HG02943 (cell line): ENCODE measurements around the gene ING4.

Experiments
- ATAC-seq: cut with Tn5 transposase; IDR thresholded peaks from one replicate; pipeline ENCODE4 v1.9.1; 2021; ENCODE audit warnings: mild to moderate bottlenecking, low read depth, moderate library complexity; ENCODE audit not compliant: unreplicated experiment

ING4 gene

DNA sequence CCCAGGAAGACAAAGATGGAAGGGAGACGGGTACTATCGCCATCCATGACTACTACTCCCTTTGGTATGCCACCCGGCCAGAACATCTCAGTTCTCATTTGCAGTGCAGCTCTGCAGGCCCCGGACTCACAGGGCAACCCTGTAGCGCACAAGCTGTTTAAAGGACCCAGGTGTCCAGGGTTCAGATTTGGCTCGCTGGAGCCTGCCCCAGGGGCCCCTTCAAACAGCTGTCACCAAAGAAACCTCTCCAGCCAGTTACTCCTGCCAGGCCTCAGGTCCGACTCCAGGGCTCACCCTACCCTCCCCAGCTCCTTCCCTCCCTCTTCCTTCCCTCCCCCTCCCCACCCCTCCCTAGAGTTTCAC lies 50.3 kb downstream of the ING4 start:
- ATAC-seq: no peak

DNA sequence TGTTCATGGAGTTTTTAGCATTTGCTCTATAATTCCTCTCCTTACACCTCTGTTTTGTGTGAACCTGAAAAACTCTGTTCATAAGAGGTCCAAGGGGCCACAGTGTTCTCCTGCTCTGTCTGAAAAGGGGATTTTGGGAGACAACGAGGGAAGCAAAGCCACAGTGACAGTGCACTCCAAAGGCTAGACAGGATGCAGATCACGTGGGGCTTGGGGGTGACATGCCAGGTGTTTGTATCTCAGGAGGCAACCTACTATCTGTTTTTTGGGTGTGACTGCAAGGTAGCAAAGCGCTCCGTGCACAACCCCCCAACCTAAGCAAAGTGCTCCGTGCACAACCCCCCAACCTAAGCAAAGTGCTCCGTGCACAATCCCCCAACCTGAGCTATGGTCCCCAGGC lies 50.7 kb downstream of the ING4 start:
- ATAC-seq: no peak

DNA sequence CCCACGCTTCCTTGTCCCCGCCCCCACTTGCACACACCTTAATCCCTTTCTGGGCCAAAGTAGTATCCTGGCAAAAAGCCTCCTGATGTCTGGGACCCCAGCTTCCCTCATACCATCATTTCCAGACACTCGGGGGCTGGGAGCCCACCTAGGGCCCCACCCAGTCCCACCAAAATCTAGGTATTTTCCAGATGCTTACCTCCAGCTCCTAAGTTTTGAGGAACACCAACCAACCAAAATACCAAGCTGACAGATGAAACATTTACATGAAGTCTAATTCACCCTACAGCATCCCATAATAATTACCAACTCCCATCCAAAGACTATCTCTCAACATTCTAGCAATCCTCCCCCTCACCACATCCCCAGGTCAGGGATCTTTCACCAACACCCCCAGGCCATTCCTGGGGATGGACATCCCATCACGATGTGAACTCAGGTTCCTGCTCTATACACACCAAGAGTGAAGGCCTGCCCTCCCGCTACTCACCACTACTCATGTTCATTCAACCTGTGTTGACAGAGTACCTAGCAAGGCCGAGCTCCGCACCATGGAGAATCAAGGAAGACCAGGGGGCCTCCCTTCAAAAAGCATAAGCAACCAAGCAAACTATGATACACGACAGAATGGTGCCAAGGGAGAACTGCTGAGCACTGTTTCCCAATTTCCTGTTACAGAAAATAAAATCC lies 54.2 kb downstream of the ING4 start:
- ATAC-seq: no peak

DNA sequence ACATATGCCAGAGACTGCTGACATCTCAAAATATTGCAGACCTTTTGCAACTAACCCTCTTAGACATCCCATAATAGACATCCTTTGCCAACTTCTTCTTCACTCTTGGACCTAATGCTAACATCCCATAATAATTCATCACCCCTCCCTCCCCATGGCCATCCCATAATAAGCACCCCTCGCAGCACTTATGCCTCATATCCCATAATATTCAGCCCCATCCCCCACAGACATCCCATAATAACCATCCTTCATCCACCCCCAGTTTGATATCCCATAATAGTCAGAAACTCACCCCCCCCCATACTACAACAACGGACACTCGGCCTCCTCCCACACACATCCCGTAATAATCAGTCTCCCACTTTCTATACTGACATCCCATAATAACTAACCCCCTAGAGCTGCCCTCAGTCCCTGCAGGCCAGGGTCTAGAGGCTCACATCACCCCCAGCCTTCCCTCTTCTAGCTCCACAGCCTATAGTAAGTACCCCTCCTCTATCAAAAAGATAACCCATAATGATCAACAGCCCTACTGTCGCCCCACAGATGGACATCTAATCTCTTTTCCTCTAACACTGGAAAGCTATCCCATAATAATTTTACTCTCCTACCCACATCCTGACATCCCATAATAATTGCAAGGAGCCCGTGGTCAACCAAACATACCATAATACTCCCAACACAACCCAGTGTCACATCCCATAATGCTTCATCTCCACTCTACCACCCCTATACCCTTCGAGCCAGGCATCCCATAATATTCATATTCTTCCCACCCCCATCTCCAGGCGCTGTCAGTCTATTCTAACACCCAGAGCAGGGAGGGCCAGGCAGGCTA lies 54.9 kb downstream of the ING4 start:
- ATAC-seq: no peak

DNA sequence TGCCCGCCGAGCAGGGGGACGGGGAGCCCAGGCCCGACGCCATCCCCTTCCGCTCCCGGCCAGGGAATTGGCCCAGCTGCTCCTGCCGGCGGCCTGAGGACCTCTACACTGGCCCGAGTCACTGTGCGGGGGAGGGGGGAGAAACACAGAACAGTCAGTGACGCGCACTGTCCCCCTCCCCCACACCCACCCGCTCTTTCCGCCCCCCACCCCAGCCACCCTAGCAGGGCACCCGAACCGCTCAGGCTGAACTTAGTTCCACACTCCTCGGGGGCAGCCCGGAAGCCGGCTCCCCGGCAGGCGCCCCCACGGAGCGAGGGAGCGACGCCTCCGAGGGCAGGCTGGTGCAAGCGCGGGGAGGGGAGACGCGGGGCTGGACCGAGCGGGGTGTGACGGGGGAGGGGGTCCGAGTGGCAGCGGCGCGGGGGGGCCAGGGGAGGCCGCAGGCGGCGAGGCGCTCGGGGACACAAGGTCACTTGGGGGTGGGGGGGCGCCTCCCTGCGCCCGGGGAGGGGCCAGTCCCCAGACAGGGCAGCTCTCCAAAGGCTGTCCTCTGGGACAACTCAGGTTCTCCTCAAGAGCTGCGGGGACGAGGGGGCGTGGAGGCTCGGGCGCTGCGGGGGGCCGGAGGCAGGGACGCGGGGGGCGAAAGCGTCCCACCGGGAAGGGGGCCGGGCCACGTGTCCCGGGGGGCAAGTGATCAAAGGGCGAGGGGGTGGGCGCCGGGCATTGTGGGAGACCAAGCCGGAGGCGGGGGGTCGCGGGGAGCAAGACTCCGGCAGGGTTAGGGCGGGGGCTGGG lies 56.4 kb downstream of the ING4 start:
- ATAC-seq: no peak

DNA sequence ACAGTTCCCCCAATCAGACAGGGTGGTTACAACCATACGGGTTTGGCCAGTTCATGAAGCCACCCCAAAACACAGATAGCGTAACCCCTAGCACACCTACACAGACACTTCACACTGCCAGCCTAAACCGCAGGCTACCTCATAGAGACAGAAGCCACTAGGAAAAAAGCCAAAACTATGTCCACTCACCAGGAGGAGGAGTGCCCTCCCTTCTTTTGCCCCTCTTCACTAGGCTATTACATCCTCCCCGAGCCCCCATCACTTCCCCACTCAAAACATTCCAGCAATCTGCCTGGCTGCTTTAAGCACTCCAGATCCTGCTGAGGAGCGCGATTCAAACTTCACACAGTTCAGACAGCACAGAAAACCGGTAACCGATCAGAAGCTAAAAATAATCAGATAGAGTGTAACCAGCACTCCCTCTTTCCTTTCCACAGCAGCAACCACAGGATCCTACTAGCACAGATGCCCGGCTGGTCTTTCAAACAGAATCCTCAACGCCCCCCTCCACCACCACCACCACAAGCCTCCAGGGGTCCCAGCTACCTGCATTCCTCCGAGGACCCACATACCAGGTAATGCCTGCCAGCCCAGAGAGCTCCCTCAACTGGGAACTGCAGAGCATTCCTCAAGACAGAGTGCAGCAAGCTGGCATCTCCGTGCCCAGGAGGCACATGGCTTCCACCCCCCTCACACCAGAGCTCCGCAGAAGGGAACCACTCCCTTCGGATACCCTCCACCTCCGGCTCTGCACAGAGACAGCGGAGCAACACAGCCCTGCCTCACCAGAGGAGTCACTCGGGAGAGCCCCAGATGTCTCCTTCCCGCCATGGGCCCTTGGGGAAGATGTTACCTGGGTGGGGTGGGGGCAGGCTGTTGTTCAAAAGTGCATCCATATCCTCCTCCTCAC lies 57.2 kb downstream of the ING4 start:
- ATAC-seq: no peak

DNA sequence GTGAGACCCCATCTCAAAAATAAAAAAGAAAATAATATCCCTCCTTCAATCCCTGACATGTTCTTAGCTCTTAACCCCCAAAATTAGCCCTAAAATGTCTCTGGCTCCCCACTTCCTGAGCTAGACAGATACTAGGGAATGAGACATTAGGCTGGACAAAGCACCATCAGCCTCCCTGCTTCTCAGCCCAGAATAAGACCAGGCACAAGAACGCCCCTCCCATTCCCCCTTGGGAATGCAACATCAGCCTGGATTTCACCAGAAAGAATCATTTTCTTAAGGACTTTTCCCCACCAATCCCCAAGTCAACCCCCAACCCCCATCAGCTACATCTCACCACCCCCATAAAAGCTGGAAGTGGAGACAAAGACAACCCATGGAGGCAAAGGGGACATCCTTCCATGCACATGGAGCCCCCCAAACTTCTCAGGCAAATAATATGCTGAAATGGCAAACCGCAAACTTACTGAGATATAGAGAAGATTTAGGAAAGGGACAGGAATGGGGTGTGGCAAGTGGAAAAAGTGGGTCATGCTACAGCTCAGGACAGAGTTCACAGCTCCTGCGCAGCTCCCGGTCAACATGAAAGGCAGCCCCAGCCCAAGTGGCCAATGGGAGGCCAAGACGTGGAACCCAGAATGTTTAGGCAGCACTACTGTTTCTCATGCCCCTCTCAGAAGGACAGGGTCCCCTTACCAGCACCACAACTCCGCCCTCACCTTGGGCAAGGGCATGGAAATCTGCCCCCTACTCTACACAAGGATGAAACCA lies 58.5 kb downstream of the ING4 start:
- no peak for ATAC-seq

DNA sequence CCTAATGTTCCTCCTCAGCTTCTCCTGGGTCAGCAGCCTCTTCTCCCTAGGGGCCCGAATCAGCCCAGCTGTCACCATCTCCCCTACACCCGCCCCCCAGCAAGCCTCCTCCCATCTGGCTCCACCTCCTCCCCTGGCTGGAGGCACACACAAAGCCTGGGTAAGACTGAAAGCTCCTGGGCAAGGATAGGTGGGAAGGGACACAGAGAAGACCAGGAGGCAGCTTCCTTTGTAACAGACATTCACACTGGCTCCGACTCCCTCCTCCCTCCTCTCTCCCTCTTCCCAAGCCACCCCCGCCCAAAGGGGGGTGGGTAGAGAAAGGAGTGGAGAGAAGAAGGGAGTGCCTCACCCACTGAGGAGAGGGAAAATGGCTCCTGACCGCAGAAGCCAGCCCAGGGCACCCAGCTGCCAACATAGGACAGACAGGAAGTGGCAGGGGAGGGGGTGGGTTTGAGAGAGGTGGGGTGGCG lies 59.8 kb downstream of the ING4 start:
- ATAC-seq: no peak

DNA sequence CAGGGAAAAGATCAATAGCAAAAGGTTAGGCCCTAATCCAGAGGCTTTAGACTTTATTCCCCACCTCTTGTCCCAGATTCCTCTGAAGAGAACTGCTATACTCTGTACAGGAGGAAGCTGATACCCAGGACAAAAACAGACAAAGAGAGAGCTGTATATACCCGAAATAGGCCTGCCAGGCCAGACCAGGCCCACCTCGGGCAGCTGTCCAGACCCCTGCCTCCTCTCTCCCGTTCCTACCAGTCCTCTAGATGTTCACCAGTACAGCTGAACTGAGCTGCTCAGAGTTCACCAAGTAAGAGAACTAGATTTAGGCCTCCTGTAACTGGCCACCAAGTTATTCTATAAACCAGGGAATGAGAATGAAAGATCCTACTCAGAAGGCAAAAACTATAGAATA lies 60.4 kb downstream of the ING4 start:
- ATAC-seq: no peak
